PFSK-1 (cell line): ENCODE results near the gene EFTUD2.

Source experiments
- FOXP2 ChIP-seq: optimal IDR thresholded peaks from 2 replicates; pipeline ENCODE3; 2011; ENCODE audit warnings: borderline replicate concordance, control low read depth, inconsistent platforms; ENCODE audit not compliant: insufficient read depth; ENCODE audit errors: extremely low read length, extremely low read depth
- POLR2AphosphoS5 ChIP-seq: IDR thresholded peaks from 2 replicates; pipeline ENCODE4 v1.6.1; 2012; ENCODE audit warnings: low read depth, mild to moderate bottlenecking, control low read depth, low read length, moderate library complexity
- REST ChIP-seq, 2 experiments: IDR thresholded peaks; 2 replicates each; pipeline versions ENCODE4 v1.6.1 to v1.8.0; 2011 to 2012; ENCODE audit warnings: low read depth in 2 of 2, low read length in 2 of 2, control low read depth in 1 of 2, inconsistent platforms in 1 of 2, mild to moderate bottlenecking in 1 of 2, moderate library complexity in 1 of 2; ENCODE audit not compliant: insufficient read depth in 1 of 2
- SIN3A ChIP-seq: IDR thresholded peaks from 2 replicates; pipeline ENCODE4 v1.6.1; 2012; ENCODE audit warnings: mild to moderate bottlenecking, low read length, moderate library complexity, borderline replicate concordance; ENCODE audit not compliant: insufficient read depth
- TAF1 ChIP-seq: IDR thresholded peaks from 2 replicates; pipeline ENCODE4 v1.6.1; 2012; ENCODE audit warnings: low read length, control low read depth, borderline replicate concordance; ENCODE audit not compliant: insufficient read depth

The EFTUD2 gene

GRCh38 chr17:44912763-44913544 lies 13.7 kb upstream of the EFTUD2 start:
- TF ChIP-seq TAF1 (no peak), FOXP2 (no peak), REST (IDR thresholded peaks at IDR 0.05; ENCODE audit: insufficient read depth in 1 of 2, low read depth in 2 of 2, low read length in 2 of 2) (no peak), SIN3A (no peak), POLR2AphosphoS5 (no peak)

GRCh38 chr17:44911133-44912001 lies 12.1 kb upstream of the EFTUD2 start:
- no peak for TF ChIP-seq SIN3A
- TF ChIP-seq REST (IDR thresholded peaks at IDR 0.05; ENCODE audit: insufficient read depth in 1 of 2, low read depth in 2 of 2, low read length in 2 of 2): no peak
- no peak for TF ChIP-seq TAF1
- no peak for TF ChIP-seq POLR2AphosphoS5
- TF ChIP-seq FOXP2: no peak

GRCh38 chr17:44910231-44911106 lies 11.2 kb upstream of the EFTUD2 start:
- TF ChIP-seq TAF1: no peak
- TF ChIP-seq SIN3A: no peak
- TF ChIP-seq REST (IDR thresholded peaks at IDR 0.05; ENCODE audit: insufficient read depth in 1 of 2, low read depth in 2 of 2, low read length in 2 of 2): no peak
- TF ChIP-seq FOXP2: no peak
- TF ChIP-seq POLR2AphosphoS5: no peak

- TF ChIP-seq POLR2AphosphoS5 (no peak), SIN3A (no peak), REST (IDR thresholded peaks at IDR 0.05; ENCODE audit: insufficient read depth in 1 of 2, low read depth in 2 of 2, low read length in 2 of 2) (no peak), TAF1 (no peak), FOXP2 (no peak)
Measured at GRCh38 chr17:44909681-44910144, 10.5 kb upstream of the EFTUD2 start.
